GM18502 (cell line): Measurements from ENCODE around the gene EIF2B4.
A peak's percentile ranks its signal among the peaks of the same experiment; 100 is the strongest.

Source experiments
- ATAC-seq: cut with Tn5 transposase; IDR thresholded peaks from one replicate; pipeline ENCODE4 v1.9.1; 2021; ENCODE audit warnings: mild to moderate bottlenecking; ENCODE audit not compliant: unreplicated experiment, poor library complexity

Gene EIF2B4

GRCh38 chr2:27370026-27370815 is at the start of gene EIF2B4, which contains the start of gene SNX17:
TSS of gene EIF2B4 (minus strand) at chr2:27370338. CDS start at chr2:27370314, 24 bp downstream.
TSS of gene SNX17 (plus strand) at chr2:27370616. CDS start at chr2:27370744, 128 bp downstream.
- peak; percentile 91 for ATAC-seq

GRCh38 chr2:27416151-27416550 is 46.0 kb upstream of the EIF2B4 start:
- no peak for ATAC-seq

- no peak for ATAC-seq
Observed at GRCh38 chr2:27412419-27413152, 42.4 kb upstream of the EIF2B4 start.

GRCh38 chr2:27409321-27410073 is 39.4 kb upstream of the EIF2B4 start, which contains the start of gene PPM1G:
TSS of gene PPM1G (minus strand) at chr2:27409591. CDS start at chr2:27409422, 169 bp downstream.
- ATAC-seq, result peak; percentile 94

GRCh38 chr2:27408601-27409320 is 38.6 kb upstream of the EIF2B4 start:
- peak; percentile 28 for ATAC-seq

GRCh38 chr2:27407798-27408491 is 37.8 kb upstream of the EIF2B4 start:
- no peak for ATAC-seq

- ATAC-seq, result no peak
Observed at GRCh38 chr2:27400348-27401135, 30.4 kb upstream of the EIF2B4 start.

GRCh38 chr2:27398962-27399361 is 28.8 kb upstream of the EIF2B4 start:
- no peak for ATAC-seq

GRCh38 chr2:27393225-27393624 is 23.1 kb upstream of the EIF2B4 start:
- no peak for ATAC-seq

- no peak for ATAC-seq
Observed at GRCh38 chr2:27390822-27391679, 20.9 kb upstream of the EIF2B4 start.

GRCh38 chr2:27381577-27382181 is 11.5 kb upstream of the EIF2B4 start:
- no peak for ATAC-seq

- ATAC-seq, result peak; percentile 84
Observed at GRCh38 chr2:27380626-27381545, 10.7 kb upstream of the EIF2B4 start, which contains the start of gene ZNF513. TSS of gene ZNF513 (minus strand) at chr2:27380734. CDS start at chr2:27380526, 208 bp downstream.

- ATAC-seq, result no peak
Observed at GRCh38 chr2:27379836-27380625, 9.9 kb upstream of the EIF2B4 start.

- ATAC-seq, result no peak
Observed at GRCh38 chr2:27379383-27379835, 9.3 kb upstream of the EIF2B4 start.

GRCh38 chr2:27378809-27379290 is 8.7 kb upstream of the EIF2B4 start:
- ATAC-seq, result no peak
